Occipital lobe (tissue), 2 donors: ENCODE results near the gene WWP2. TPM values are rescaled to one million over a fixed set of nuclear protein-coding genes. Genes with fewer than 3 reads are reported as not detected.
"Not testable (repeated sequence)": the region's sequence is repeated elsewhere in the genome, so short reads cannot be mapped to it uniquely, and the experiment has no call there.

ENCODE experiments used
- DNase-seq: peaks from one replicate; lab custom pipeline; 2025; lab: John Stamatoyannopoulos, UW
- total RNA-seq: library from RNA; depleted of rRNA; stranded (reverse); fragments of >200 nt; gene quantifications from one replicate; pipeline ENCODE4 v1.2.3, GENCODE V29; 2014

WWP2 gene
- total RNA-seq, 1 donor from 2014 or later, result 15.9 TPM

GRCh38 chr16:69941251-69942098 is 179.3 kb downstream of the WWP2 start:
- DNase-seq, result no peak

GRCh38 chr16:69942099-69942491 is 180.0 kb downstream of the WWP2 start:
- no peak for DNase-seq

- DNase-seq, result no peak
These were observed 180.6 kb downstream of the WWP2 start for GRCh38 chr16:69942627-69943170.

GRCh38 chr16:69943241-69944036 is 181.3 kb downstream of the WWP2 start:
- DNase-seq, result not testable (repeated sequence)

GRCh38 chr16:69950411-69950810 is 188.3 kb downstream of the WWP2 start:
- not testable (repeated sequence) for DNase-seq

- DNase-seq, result not testable (repeated sequence)
These were observed 189.0 kb downstream of the WWP2 start, which contains the start of gene CLEC18A for GRCh38 chr16:69951017-69951671. Gene CLEC18A (plus strand): TSS chr16:69951334. CDS start chr16:69951367, 33 bp downstream.

- DNase-seq, result not testable (repeated sequence)
These were observed 189.5 kb downstream of the WWP2 start for GRCh38 chr16:69951672-69952031.

- DNase-seq, result not testable (repeated sequence)
These were observed 190.0 kb downstream of the WWP2 start for GRCh38 chr16:69952116-69952515.

GRCh38 chr16:69952572-69953355 is 190.6 kb downstream of the WWP2 start:
- DNase-seq, result not testable (repeated sequence)

GRCh38 chr16:69954241-69954640 is 192.1 kb downstream of the WWP2 start:
- not testable (repeated sequence) for DNase-seq

- DNase-seq, result not testable (repeated sequence)
These were observed 201.2 kb downstream of the WWP2 start for GRCh38 chr16:69963312-69963711.

GRCh38 chr16:69964960-69965660 is 203.0 kb downstream of the WWP2 start:
- not testable (repeated sequence) for DNase-seq

- DNase-seq, result not testable (repeated sequence)
These were observed 203.5 kb downstream of the WWP2 start for GRCh38 chr16:69965661-69966054.

GRCh38 chr16:69967688-69968087 is 205.6 kb downstream of the WWP2 start:
- not testable (repeated sequence) for DNase-seq

GRCh38 chr16:69968125-69968524 is 206.0 kb downstream of the WWP2 start:
- not testable (repeated sequence) for DNase-seq

- DNase-seq, result not testable (repeated sequence)
These were observed 207.5 kb downstream of the WWP2 start for GRCh38 chr16:69969657-69970056.

- not testable (repeated sequence) for DNase-seq
These were observed 210.0 kb downstream of the WWP2 start for GRCh38 chr16:69972120-69972519.

GRCh38 chr16:69972935-69973334 is 210.8 kb downstream of the WWP2 start:
- not testable (repeated sequence) for DNase-seq

- DNase-seq, result not testable (repeated sequence)
These were observed 223.1 kb downstream of the WWP2 start for GRCh38 chr16:69985196-69985595.
